IMR-90 (cell line): ENCODE data around the gene SSPN. TPM values are rescaled to one million over a fixed set of nuclear protein-coding genes. Genes with fewer than 3 reads are reported as not detected.

ENCODE experiments used
- ATAC-seq: fragments of 200-7000 bp; cut with Tn5 transposase; 2 replicates; pipeline ENCODE4 v1.9.1; 2020; ENCODE audit warnings: low read depth, mild to moderate bottlenecking, moderate library complexity
- BruUV-seq: library from RNA; stranded (reverse); fragments of 400-500 nt; replicated peaks from 2 replicates; lab custom pipeline; 2021; lab: Mats Ljungman, UMichigan
- CTCF ChIA-PET: fragments of 300-600 bp; formaldehyde crosslinking; extraction: SDS; loops from one replicate; lab custom pipeline; 2021; ENCODE audit warnings: antibody characterized with exemption; lab: Yijun Ruan, JAX
- POLR2A ChIA-PET: fragments of 300-600 bp; sonication (Branson Sonifier 250); formaldehyde crosslinking; loops from one replicate; lab custom pipeline; 2022; ENCODE audit warnings: antibody characterized with exemption; ENCODE audit not compliant: unreplicated experiment; lab: Charles Lee
- DNase-seq: peaks from one replicate; pipeline ENCODE4 v3.0.0; 2013
- H2AFZ ChIP-seq: replicated peaks from 2 replicates; pipeline ENCODE3; 2013; ENCODE audit warnings: low read length, mild to moderate bottlenecking; ENCODE audit not compliant: poor library complexity
- H2AK5ac ChIP-seq: 2 replicates; pipeline ENCODE4 v1.6.1; 2013; ENCODE audit warnings: low read depth, low read length, inconsistent platforms
- H2AK9ac ChIP-seq: replicated peaks from 2 replicates; pipeline ENCODE3; 2013; ENCODE audit warnings: mild to moderate bottlenecking, low read depth, low read length, moderate library complexity; ENCODE audit not compliant: poor library complexity
- H2BK120ac ChIP-seq: 2 replicates; pipeline ENCODE4 v1.6.1; 2013; ENCODE audit warnings: low read depth, low read length, inconsistent platforms
- H2BK15ac ChIP-seq: 3 replicates; pipeline ENCODE4 v1.6.1; 2013; ENCODE audit warnings: low read depth, low read length, inconsistent platforms
- H2BK20ac ChIP-seq: 2 replicates; pipeline ENCODE4 v1.6.1; 2013; ENCODE audit warnings: low read depth, mild to moderate bottlenecking, inconsistent platforms, low read length, moderate library complexity
- H2BK5ac ChIP-seq: 2 replicates; pipeline ENCODE4 v1.6.1; 2013; ENCODE audit warnings: mild to moderate bottlenecking, low read depth, low read length, inconsistent platforms; ENCODE audit not compliant: poor library complexity, severe bottlenecking
- H3K14ac ChIP-seq: replicated peaks from 2 replicates; pipeline ENCODE4 v1.6.1; 2013; ENCODE audit warnings: low read depth, low read length, inconsistent platforms
- H3K18ac ChIP-seq: 2 replicates; pipeline ENCODE4 v1.6.1; 2013; ENCODE audit warnings: low read depth, low read length, control low read depth
- H3K23ac ChIP-seq: 2 replicates; pipeline ENCODE4 v1.6.1; 2013; ENCODE audit warnings: low read depth, low read length, inconsistent platforms
- H3K27ac ChIP-seq: 2 replicates; pipeline ENCODE4 v1.5.1; 2013; ENCODE audit warnings: mild to moderate bottlenecking, control low read depth, low read length; ENCODE audit not compliant: insufficient read depth
- H3K27me3 ChIP-seq: 2 replicates; pipeline ENCODE4 v1.6.1; 2013; ENCODE audit warnings: low read length; ENCODE audit not compliant: control insufficient read depth, insufficient read depth
- H3K36me3 ChIP-seq: 2 replicates; pipeline ENCODE4 v1.6.1; 2013; ENCODE audit warnings: low read length, mixed read lengths; ENCODE audit not compliant: control insufficient read depth, insufficient read depth
- H3K4ac ChIP-seq: 2 replicates; pipeline ENCODE4 v1.6.1; 2013; ENCODE audit warnings: low read depth, low read length, inconsistent platforms
- H3K4me1 ChIP-seq: 2 replicates; pipeline ENCODE4 v1.6.1; 2013; ENCODE audit warnings: low read length, mixed read lengths; ENCODE audit not compliant: control insufficient read depth, insufficient read depth
- H3K4me2 ChIP-seq: 2 replicates; pipeline ENCODE4 v1.6.1; 2013; ENCODE audit warnings: low read depth, mild to moderate bottlenecking, control low read depth, low read length, moderate library complexity
- H3K4me3 ChIP-seq: 2 replicates; pipeline ENCODE4 v1.5.1; 2013; ENCODE audit warnings: low read depth, mild to moderate bottlenecking, control low read depth, low read length, moderate library complexity; ENCODE audit not compliant: insufficient read depth
- H3K56ac ChIP-seq: 2 replicates; pipeline ENCODE4 v1.6.1; 2013; ENCODE audit warnings: low read length, inconsistent platforms; ENCODE audit not compliant: insufficient read depth; ENCODE audit errors: extremely low read depth
- H3K79me1 ChIP-seq, 2 experiments: 2 replicates each; pipeline ENCODE4 v1.6.1; 2013; ENCODE audit warnings: low read length in 2 of 2, inconsistent platforms in 1 of 2, low read depth in 1 of 2
- H3K9ac ChIP-seq: 2 replicates; pipeline ENCODE4 v1.6.1; 2013; ENCODE audit warnings: low read depth, low read length, control low read depth
- H3K9me1 ChIP-seq: 2 replicates; pipeline ENCODE4 v1.6.1; 2013; ENCODE audit warnings: low read length, inconsistent platforms; ENCODE audit not compliant: insufficient read depth
- H3K9me3 ChIP-seq: 2 replicates; pipeline ENCODE4 v1.6.1; 2013; ENCODE audit warnings: low read length; ENCODE audit not compliant: control insufficient read depth, insufficient read depth
- H4K20me1 ChIP-seq: 2 replicates; pipeline ENCODE4 v1.6.1; 2013; ENCODE audit warnings: low read length, inconsistent platforms; ENCODE audit not compliant: insufficient read depth
- H4K5ac ChIP-seq: 2 replicates; pipeline ENCODE4 v1.6.1; 2013; ENCODE audit warnings: mild to moderate bottlenecking, low read depth, low read length, control low read depth
- H4K8ac ChIP-seq, 2 experiments: 2 replicates each; pipeline ENCODE4 v1.6.1; 2013; ENCODE audit warnings: low read depth in 2 of 2, low read length in 2 of 2, control low read depth in 1 of 2, inconsistent platforms in 1 of 2
- H4K91ac ChIP-seq: 2 replicates; pipeline ENCODE4 v1.6.1; 2013; ENCODE audit warnings: low read depth, low read length, inconsistent platforms; ENCODE audit not compliant: insufficient read depth
- CEBPB ChIP-seq: IDR thresholded peaks from 2 replicates; pipeline ENCODE4 v1.6.1; 2012; ENCODE audit warnings: low read depth, low read length, improper control_type of control experiment
- MAFK ChIP-seq: IDR thresholded peaks from 2 replicates; pipeline ENCODE4 v1.6.1; 2012; ENCODE audit warnings: low read depth, low read length, improper control_type of control experiment
- NFE2L2 ChIP-seq: fragments of 150-350 bp; IDR thresholded peaks from 2 replicates; pipeline ENCODE4 v1.6.1; 2016; ENCODE audit warnings: low read depth, mild to moderate bottlenecking, low read length
- RAD21 ChIP-seq: IDR thresholded peaks from 2 replicates; pipeline ENCODE4 v1.6.1; 2012; ENCODE audit warnings: low read length, improper control_type of control experiment
- WGBS, 2 experiments: methylation state at CpG; one replicate each; pipeline versions ENCODE4 v1.1.5 to v1.1.7; 2013; ENCODE audit warnings: missing lambda C conversion rate in 2 of 2; ENCODE audit not compliant: insufficient read length in 1 of 2; ENCODE audit errors: extremely low coverage in 2 of 2; 5-methylcytosine and 5-hydroxymethylcytosine counted together
- dilution Hi-C: fragments of 300-500 bp; cut with HindIII; formaldehyde crosslinking; loops from one replicate; pipeline ENCODE4 v1.14.3; 2018; ENCODE audit warnings: low sequenced_read_pairs; ENCODE audit not compliant: unreplicated experiment
- in situ Hi-C: fragments of 300-500 bp; cut with MboI; formaldehyde crosslinking; loops from 3 replicates; pipeline ENCODE4 v1.14.3; 2019; ENCODE audit warnings: low sequenced_read_pairs, inconsistent platforms, mixed read lengths
- intact Hi-C: fragments of 100-400 bp; cut with micrococcal nuclease; formaldehyde crosslinking; loops from 2 replicates; pipeline ENCODE4 v1.10.0; 2022
- polyA plus RNA-seq, 3 experiments: library from polyadenylated mRNA; depleted of rRNA; stranded (reverse); fragments of >200 nt; gene quantifications; 2 replicates each; pipeline ENCODE4 v1.2.3, GENCODE V29; 2012; ENCODE audit warnings: low replicate concordance in 1 of 3
- total RNA-seq: library from RNA; depleted of rRNA; stranded (reverse); fragments of >200 nt; gene quantifications from 2 replicates; pipeline ENCODE4 v1.2.3, GENCODE V29; 2012

Gene SSPN
- total and polyA plus RNA-seq, 2 of the 4 experiments (the other 2 are of a cell fraction) = 3.5 to 5.6 TPM

GRCh38 chr12:26239122-26239851 lies 43.9 kb downstream of the SSPN start:
- DNase-seq = peak; percentile 79
- Histone ChIP-seq H2BK120ac (no peak overlapping the region), H2AK9ac (peak overlapping the region; percentile 62), H4K20me1 (no peaks in the 10 kb centered on the region), H3K27ac (no peak overlapping the region), H3K23ac (no peak overlapping the region), H2AFZ (no peak overlapping the region), H3K4ac (no peak overlapping the region), H2BK20ac (no peak overlapping the region), H3K79me1 (no peaks in the 10 kb centered on the region), H2AK5ac (no peak overlapping the region), H3K18ac (no peak overlapping the region), H4K91ac (no peak overlapping the region), H2BK5ac (no peak overlapping the region), H3K9me3 (no peaks in the 10 kb centered on the region), H3K56ac (no peak overlapping the region), H4K5ac (no peak overlapping the region), H3K14ac (no peak overlapping the region; the same call in 1 of the 2 replicates), H3K27me3 (peaks cover 9% of the 10 kb centered on the region), H3K9ac (no peak overlapping the region), H3K36me3 (no peaks in the 10 kb centered on the region), H3K9me1 (peaks cover 2% of the 10 kb centered on the region; the same call in 1 of the 2 replicates), H2BK15ac (no peak overlapping the region), H3K4me2 (no peak overlapping the region; the same call in 1 of the 2 replicates), H3K4me3 (no peak overlapping the region), H4K8ac (no peak overlapping the region), H3K4me1 (peaks cover 4% of the 10 kb centered on the region)
- in situ Hi-C loops = no loop called here
- CTCF ChIA-PET = no interaction called here
- POLR2A ChIA-PET = no interaction called here
- BruUV-seq = no TSS peak
- TF ChIP-seq MAFK = no peak
- no peak for TF ChIP-seq NFE2L2
- TF ChIP-seq RAD21 = no peak
- TF ChIP-seq CEBPB = peak; percentile 66; the same call in 1 of the 2 replicates
- ATAC-seq = peak; percentile 70
- intact Hi-C loops = no loop called here
- WGBS, 2 experiments = 87% methylated on average over 3 of the region's 5 CpGs; no CpG with 5 or more reads in 1 of the 2 experiments
- dilution Hi-C loops = no loop called here
